Stimulated activated naive CD8-positive, alpha-beta T cell treated with anti-CD3 and anti-CD28 coated beads, Interleukin-15, Interleukin-2, amounts not matched to agents 100 ng/mL and 50 ng/mL, for 24 hours (primary cell): Measurements from ENCODE around the gene LENEP.

Experiments
- H3K27ac Mint-ChIP-seq: one replicate; pipeline ENCODE4 v1.8.0; 2021; ENCODE audit warnings: mild to moderate bottlenecking, mixed read lengths
- H3K27me3 Mint-ChIP-seq: one replicate; pipeline ENCODE4 v1.8.0; 2021; ENCODE audit warnings: mixed read lengths
- H3K36me3 Mint-ChIP-seq: one replicate; pipeline ENCODE4 v1.8.0; 2021; ENCODE audit warnings: low read depth, mixed read lengths
- H3K4me1 Mint-ChIP-seq: one replicate; pipeline ENCODE4 v1.8.0; 2021; ENCODE audit warnings: low read depth, mixed read lengths
- H3K4me3 Mint-ChIP-seq: one replicate; pipeline ENCODE4 v1.8.0; 2021; ENCODE audit warnings: mild to moderate bottlenecking, mixed read lengths
- H3K9me3 Mint-ChIP-seq: one replicate; pipeline ENCODE4 v1.8.0; 2021; ENCODE audit warnings: mixed read lengths

LENEP gene

DNA sequence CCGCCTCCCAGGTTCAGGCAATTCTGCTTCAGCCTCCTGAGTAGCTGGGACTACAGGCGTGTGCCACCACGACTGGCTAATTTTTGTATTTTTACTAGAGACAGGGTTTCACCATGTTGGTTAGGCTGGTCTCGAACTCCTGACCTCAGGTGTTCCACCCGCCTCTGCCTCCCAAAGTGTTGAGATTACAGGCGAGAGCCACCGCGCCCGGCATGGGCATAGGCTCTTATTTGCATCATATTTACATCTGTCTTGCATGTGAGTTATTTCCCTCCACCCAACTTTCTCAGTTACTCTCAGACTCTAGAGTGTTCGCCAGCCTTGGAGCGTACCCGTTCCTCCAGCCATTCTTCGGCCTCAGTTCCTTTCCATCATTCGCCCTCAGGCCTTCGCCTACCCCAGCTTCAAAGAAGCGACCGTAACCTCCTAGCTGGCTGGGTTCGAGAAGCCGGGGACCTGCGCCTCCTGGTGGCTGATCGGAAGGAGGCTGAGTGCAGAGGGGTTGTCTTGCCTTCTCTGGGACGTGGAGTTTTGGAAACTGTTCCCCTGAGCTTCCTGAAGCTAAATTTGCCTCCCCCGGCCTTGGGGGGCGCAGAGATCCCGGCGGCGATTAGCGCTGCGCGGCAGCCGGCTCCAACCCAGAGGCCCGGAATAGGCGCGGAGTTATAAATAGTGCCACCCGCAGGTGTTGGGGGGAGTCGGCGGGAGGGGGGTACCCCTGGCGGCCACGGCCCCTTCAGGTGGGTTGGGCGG is 5.6 kb downstream of the LENEP start:
- H3K4me3 Mint-ChIP-seq = peak overlapping the region; percentile 70
- H3K9me3 Mint-ChIP-seq = no peaks in the 10 kb centered on the region
- H3K36me3 Mint-ChIP-seq = no peaks in the 10 kb centered on the region
- peak overlapping the region; percentile 92 for H3K27ac Mint-ChIP-seq
- peaks cover 35% of the 10 kb centered on the region for H3K4me1 Mint-ChIP-seq
- peaks cover 7% of the 10 kb centered on the region for H3K27me3 Mint-ChIP-seq

DNA sequence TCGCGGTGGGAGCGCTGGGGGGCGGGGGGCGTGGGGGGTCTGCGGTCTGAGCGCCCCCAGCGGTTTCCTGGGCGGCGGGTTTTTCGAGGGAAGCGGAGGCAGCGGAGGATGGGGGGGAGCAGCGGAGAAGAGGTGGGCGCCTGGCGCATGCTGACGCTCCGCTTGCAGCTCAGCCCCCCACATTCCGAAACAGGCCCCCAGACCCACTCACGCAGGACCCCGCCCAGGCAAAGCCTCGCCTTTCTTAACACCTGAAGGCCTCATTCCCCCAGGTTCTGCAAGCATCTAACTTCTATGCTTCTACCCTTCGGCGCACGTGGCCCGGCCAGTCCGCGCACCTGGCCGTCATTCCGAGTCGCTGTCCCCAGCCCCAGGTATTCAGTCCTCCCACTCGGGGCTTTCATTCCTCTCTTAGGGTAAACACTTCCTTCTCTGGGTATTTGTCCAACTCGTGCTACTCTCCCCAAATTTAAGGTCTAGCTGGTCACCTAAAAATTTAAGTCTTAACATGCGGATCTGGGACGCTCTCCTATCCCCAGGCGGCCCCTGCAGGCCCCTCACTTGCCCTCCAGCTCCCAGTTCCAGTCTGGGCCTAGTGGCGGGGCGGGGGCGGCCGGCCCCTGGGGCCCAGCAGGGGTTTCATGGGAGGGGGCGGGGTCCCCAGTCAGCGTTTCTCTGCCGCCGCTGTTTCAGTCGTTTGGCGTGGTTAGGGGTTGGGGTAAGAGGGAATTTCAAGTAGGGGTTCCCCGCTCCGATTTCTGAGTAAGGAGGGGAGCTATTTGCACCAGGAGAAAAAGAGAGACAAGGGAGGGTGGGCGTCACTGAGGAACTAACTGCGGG is 6.4 kb downstream of the LENEP start:
- Mint-ChIP-seq H3K4me1 (peaks cover 43% of the 10 kb centered on the region), H3K27ac (peak overlapping the region; percentile 93), H3K9me3 (no peaks in the 10 kb centered on the region), H3K36me3 (no peaks in the 10 kb centered on the region), H3K4me3 (peak overlapping the region; percentile 81), H3K27me3 (peaks cover 7% of the 10 kb centered on the region)

DNA sequence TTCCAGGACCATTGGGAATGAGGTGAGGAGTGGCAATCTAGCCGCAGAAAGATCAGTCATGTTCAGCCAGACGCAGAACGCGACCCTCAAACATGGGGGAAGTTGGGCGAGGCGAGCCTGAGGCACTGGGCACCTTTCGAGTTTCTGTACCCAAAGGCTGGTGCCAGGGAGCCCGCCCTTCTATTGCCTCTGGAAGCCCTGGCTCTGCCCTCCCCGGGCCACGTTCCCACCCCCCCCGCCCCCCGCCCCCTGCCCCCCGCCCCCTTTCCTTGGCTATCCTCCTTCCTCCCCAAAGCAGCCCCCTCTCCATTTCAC is 7.0 kb downstream of the LENEP start:
- Mint-ChIP-seq H3K4me3 (peak overlapping the region; percentile 81), H3K27ac (peak overlapping the region; percentile 93), H3K4me1 (peaks cover 48% of the 10 kb centered on the region), H3K27me3 (peaks cover 7% of the 10 kb centered on the region), H3K9me3 (no peaks in the 10 kb centered on the region), H3K36me3 (no peaks in the 10 kb centered on the region)

DNA sequence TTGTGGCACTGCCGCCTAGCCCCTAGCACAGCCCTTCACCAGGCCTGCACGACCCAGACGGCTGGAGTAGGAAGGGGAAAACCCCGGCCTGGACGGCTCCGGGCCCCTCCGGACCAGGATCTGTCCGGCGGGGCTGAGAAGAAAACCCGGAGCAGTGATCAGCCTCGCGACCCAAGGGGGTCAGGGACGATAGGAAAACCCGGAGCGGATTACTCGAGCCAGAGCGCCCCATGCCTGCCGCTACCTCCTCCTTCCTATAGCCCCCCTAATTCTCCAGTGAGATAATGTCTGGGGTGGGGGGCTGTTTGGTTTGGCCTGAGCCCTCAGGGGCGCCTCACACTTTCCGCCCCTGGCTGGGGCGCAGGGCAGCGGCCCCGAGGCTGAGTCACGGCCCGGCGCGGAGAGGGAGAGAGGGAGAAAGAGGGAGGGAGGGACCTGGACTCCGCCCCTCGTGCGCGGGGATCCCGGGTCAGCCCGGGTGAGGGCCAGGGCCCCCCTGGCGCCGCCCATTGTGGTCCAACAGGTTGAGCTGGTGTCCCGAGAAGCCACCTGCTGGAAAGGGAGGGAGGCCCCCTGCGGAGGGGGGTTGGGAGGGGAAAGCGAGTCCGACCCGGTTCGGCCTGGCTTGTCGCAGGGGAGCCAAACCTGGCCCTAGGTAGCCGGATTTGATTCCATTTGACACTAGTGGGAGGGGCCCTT is 7.5 kb downstream of the LENEP start:
- Mint-ChIP-seq H3K27me3 (peaks cover 5% of the 10 kb centered on the region), H3K9me3 (no peaks in the 10 kb centered on the region)

DNA sequence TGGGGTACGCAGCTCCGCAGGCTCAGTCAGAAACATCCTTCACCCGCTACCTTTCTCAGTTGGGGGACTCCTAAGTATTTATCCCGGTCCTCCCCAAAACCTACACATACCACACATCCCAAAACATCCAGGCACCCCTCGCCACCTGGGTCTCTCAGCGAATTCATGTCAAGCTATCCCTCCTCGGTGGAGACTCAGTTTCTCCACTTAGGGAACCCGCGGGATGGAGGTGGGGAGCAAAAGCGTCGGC is 8.0 kb downstream of the LENEP start:
- Mint-ChIP-seq H3K4me3 (peak overlapping the region; percentile 81), H3K4me1 (peaks cover 58% of the 10 kb centered on the region), H3K27me3 (peaks cover under 1% of the 10 kb centered on the region), H3K27ac (peak overlapping the region; percentile 90), H3K36me3 (no peaks in the 10 kb centered on the region), H3K9me3 (no peaks in the 10 kb centered on the region)

More for the DNA sequence above, 7.5 kb downstream of the LENEP start:
- peaks cover 53% of the 10 kb centered on the region for H3K4me1 Mint-ChIP-seq
- peak overlapping the region; percentile 93 for H3K27ac Mint-ChIP-seq
- H3K36me3 Mint-ChIP-seq = no peaks in the 10 kb centered on the region
- H3K4me3 Mint-ChIP-seq = peak overlapping the region; percentile 81

DNA sequence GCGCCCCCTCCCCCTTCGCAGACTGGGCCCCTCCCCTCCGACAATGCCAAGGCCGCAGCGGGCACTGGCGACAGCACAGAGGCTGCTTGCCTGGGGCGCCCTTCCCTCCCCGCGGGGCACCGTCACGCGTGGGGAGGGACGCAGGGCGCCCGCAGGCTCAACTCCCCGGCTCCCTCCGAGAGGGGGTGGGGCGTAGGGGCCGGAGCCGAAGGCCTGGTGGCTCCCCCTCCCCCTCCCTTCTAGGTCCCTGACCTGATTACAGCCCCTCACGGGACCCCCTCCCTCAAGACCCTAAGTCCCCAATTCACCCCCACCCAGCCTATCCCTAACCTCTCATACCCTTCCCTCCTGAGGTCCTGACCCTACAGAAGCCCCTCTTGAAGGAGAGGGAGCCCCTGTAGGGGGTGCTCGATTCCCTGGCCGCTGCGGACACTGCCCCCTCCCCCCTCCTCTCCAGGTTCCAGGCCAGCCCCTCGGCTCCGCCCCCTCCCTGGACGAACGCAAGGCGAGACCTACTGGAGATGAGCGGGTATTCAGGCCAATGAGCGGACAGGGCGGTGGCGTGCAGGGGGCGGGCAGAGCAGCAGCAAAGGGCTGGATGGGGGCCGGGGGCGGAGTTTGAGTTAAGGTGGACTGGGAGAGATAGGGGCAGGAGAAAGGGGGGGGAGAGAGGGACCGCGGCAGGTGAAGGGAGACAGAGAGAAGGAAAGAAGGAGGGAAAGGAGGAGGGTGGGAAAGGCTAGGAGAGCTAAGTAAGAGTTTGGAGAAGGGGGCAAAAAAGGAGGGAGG is 8.5 kb downstream of the LENEP start:
- no peaks in the 10 kb centered on the region for H3K27me3 Mint-ChIP-seq
- H3K4me3 Mint-ChIP-seq = peak overlapping the region; percentile 81
- H3K9me3 Mint-ChIP-seq = no peaks in the 10 kb centered on the region
- H3K36me3 Mint-ChIP-seq = no peaks in the 10 kb centered on the region
- H3K27ac Mint-ChIP-seq = peak overlapping the region; percentile 90
- H3K4me1 Mint-ChIP-seq = peaks cover 63% of the 10 kb centered on the region

DNA sequence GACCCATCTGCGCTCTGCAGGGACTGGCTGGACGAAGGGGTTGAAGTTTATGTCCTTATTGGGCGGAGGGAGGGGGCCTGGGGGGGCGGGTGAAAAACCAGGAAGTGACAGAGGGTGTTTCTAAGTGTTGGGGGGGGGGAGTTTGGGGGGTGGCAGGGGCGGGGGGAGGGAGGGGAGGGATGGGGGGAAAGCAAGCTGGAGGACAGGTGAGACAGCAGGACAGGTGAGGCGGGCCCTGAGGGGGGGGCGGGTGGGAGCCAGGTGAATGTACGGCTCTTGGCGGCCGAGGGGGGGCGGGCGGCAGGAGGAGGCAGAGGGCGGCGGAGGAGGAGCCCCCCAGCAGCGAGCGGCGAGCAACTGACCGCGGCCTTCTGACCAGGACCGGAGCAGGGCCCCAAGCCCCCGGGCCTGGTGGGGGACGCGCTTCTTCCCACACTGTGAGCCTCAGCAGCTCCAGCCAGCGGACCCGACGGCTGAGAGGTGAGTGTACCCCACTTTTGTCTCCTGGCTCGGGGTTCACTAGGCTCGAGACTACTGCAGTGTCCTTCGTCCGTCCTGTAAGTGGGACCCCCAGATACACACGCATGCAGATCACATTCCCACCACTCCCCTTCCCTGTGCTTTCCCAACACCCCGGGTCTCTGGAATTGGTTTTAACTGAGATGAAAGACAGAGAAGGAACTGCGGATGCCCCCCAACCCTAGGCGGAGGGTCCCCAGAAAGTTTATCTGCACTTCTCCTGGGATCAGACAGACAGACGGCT is 9.3 kb downstream of the LENEP start, which contains the start of gene ZBTB7B:
ZBTB7B (plus strand) TSS at position 339 of the 763 bp plus-strand sequence. CDS start 11,859 bp downstream, outside the sequence.
- peak within 1 kb of the TSS; percentile 92 for H3K4me3 Mint-ChIP-seq
- no peaks in the 10 kb centered on the region for H3K36me3 Mint-ChIP-seq
- peaks cover 64% of the 10 kb centered on the region for H3K4me1 Mint-ChIP-seq
- no peaks in the 10 kb centered on the region for H3K9me3 Mint-ChIP-seq
- H3K27ac Mint-ChIP-seq = peak within 1 kb of the TSS; percentile 94
- no peaks in the 10 kb centered on the region for H3K27me3 Mint-ChIP-seq

DNA sequence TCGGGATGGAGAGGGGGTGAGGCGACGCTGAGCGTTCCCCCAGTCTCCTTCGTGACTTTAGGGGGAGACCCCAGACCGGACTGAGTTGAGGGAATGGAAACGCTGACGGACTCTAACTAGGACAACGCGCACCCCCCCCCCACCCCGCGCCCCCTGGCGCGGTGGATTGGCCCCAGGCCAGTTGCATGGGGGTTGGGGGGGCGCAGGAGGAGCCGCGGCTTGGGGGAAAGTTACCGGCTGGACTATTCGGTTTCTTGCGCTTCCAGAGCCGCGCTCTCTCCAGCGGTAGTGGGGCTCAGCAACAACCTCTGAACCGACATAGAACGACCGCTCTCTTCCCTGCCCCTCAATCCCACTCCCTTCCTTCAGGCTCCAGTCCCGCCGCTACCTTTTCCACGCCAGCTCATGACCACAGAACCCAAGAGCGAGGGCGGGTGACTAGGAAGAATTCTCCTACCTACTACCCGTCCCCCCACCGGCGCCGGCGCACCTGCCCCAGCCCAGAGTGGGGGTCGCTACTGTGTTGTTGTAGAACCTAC is 9.9 kb downstream of the LENEP start:
- H3K36me3 Mint-ChIP-seq = no peaks in the 10 kb centered on the region
- peak overlapping the region; percentile 92 for H3K4me3 Mint-ChIP-seq
- H3K9me3 Mint-ChIP-seq = no peaks in the 10 kb centered on the region
- peak overlapping the region; percentile 94 for H3K27ac Mint-ChIP-seq
- no peaks in the 10 kb centered on the region for H3K27me3 Mint-ChIP-seq
- H3K4me1 Mint-ChIP-seq = peaks cover 57% of the 10 kb centered on the region

DNA sequence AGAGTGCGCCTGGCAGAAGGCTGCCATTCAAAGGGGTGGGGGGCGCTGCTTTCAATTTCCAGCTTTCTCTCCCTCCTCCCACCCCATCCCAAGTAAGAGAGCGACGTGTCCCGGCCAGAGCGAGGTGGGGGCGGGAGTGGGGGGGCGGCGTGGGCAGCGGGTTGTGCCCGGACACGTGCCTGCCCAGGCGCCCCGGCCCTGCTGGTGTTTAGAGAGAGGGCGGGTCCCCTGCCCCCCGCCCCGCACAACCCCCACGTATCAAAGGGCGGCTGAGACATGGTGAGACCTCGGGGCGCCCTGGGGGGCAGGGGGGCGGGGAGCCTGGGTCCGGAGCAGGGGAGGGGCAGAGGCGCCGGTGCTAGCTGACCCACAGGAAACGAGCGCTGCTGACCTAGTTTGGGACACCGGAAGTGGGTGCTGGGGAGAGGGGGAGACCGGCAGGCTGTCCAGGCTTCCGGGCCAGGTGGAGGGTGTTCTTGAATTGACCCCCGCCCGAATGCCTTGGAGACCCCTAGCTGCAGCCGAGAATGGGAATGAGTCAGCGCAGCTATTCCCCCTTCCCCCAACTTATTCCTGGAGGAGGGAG is 10.5 kb downstream of the LENEP start:
- H3K9me3 Mint-ChIP-seq = no peaks in the 10 kb centered on the region

DNA sequence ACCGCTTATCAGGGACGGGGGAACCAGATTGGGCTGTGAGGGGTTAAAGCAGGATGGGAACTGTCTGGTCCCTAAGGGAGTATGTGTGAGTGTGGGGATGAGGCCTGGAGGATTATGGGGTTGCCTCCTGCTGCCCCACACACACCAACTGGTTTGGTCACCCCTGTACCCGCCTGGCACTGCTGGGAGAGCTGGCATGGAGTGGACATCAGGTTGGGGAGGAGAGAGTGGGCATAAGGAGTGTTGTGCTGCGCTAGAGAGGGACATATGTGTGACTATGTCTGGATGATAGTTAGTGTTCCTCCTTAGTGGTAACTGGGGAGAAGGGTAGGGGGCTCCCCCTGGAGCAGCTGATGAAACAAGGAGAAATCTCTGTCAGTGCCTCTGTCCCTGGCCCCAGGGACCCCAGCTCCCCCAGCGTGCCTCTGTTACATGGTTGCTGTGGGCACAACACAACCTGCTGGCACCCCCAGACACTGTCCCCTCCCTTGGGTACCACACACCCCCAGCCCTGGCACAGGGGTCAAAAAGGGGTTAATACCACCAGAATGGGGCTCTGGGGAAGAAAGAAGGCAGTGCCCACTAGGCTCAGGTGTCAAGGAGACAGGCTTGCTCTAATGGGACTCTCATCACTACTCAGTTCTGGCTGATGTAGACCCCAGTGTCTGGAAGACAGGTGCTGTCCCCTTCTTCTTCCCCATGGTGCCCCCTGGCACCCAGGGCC is 11.1 kb downstream of the LENEP start:
- Mint-ChIP-seq H3K27me3 (no peaks in the 10 kb centered on the region), H3K36me3 (no peaks in the 10 kb centered on the region), H3K4me3 (peak overlapping the region; percentile 92), H3K4me1 (peaks cover 57% of the 10 kb centered on the region), H3K27ac (peak overlapping the region; percentile 89), H3K9me3 (no peaks in the 10 kb centered on the region)

More for the DNA sequence above, 10.5 kb downstream of the LENEP start:
- Mint-ChIP-seq H3K4me1 (peaks cover 54% of the 10 kb centered on the region), H3K4me3 (peak overlapping the region; percentile 92), H3K27ac (peak overlapping the region; percentile 94), H3K36me3 (no peaks in the 10 kb centered on the region), H3K27me3 (no peaks in the 10 kb centered on the region)

DNA sequence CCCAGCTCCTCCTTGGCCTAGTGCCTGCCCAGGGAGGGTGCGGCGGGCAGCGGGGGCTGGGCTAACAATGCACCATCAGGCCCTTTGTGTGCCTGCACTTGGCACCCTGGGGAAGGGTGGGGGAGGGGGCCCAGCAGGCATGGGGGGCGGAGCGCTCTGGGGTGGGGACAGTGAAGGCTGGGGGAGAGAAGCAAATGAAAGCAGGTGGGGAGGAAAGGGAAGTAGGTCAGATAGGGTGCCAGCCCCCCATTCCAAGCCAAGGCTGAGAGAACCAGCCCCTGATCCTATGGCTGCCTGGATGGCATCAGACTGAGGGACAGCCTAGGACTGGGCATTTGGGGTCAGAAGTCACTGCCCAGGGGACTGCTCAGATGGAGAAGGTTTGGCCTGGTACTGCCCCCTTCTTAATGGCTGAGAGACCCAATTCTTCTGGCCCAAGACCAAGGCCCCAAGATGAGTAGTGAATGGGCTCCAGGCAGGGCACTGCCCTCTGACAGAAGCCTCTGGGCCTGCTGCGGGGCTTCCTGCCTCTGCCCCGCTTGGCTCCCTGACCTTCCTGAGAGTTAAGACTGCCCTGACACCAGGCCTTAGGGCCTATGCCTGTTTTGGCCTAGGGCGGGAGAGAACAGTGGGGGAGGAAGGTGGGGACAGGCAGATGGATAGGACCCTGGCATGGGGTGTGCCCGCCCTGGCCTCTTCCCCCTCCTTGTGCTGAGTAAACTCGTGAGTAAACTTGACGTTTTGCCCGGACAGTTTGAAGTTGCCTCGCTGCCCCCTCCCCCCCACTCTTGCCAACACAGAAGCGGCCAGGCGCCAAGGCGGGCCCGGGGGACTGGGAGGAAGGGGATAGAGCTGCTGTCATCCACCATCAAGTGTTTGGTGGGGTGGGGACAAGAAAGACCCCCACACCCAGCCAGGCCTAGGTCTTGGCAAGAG is 12.0 kb downstream of the LENEP start:
- Mint-ChIP-seq H3K27me3 (no peaks in the 10 kb centered on the region), H3K4me3 (no peak overlapping the region)

DNA sequence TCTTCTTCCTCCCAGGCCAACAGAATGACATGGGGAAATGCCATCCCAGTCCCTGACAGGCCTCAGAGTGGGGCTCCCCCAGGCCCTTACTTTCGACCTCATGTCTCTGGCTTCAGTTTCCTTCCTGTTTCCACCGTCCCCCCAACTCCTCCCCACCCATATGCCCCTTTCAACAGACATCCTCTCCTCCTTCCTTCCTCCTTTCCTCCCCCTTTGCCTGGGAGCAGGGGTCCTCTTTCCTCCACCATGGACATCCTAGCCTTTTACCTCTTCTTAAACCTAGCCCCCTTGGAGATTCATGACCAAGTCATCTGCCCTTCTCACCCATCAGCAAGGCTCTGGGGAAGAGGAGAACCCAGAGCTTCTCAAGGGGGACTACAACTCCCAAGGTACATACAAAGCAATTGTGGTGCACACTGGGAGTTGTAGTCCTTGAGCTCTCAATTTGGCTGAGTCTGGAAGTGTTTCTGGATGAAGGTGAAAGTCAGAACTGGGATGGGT is 13.3 kb downstream of the LENEP start:
- Mint-ChIP-seq H3K36me3 (no peaks in the 10 kb centered on the region), H3K4me1 (peaks cover 68% of the 10 kb centered on the region), H3K9me3 (no peaks in the 10 kb centered on the region), H3K27ac (peak overlapping the region; percentile 97), H3K4me3 (peak overlapping the region; percentile 79), H3K27me3 (no peaks in the 10 kb centered on the region)

More for the DNA sequence above, 12.0 kb downstream of the LENEP start:
- H3K36me3 Mint-ChIP-seq = no peaks in the 10 kb centered on the region
- H3K9me3 Mint-ChIP-seq = no peaks in the 10 kb centered on the region
- peak overlapping the region; percentile 97 for H3K27ac Mint-ChIP-seq
- peaks cover 57% of the 10 kb centered on the region for H3K4me1 Mint-ChIP-seq
